PC-3 (cell line): ENCODE data around the gene MEP1B.

Experiments
- CTCF ChIP-seq: fragments of 300-600 bp; sonication (generic); conservative IDR thresholded peaks from 2 replicates; pipeline ENCODE4 v1.5.1; 2017; ENCODE audit warnings: antibody characterized with exemption, low read depth, mild to moderate bottlenecking, low read length
- EZH2 ChIP-seq: fragments of 300-600 bp; sonication (generic); IDR thresholded peaks from one replicate; pipeline ENCODE4 v1.6.1; 2017; ENCODE audit warnings: antibody characterized with exemption, mild to moderate bottlenecking, low read length; ENCODE audit not compliant: unreplicated experiment
- EZH2phosphoT487 ChIP-seq: fragments of 300-600 bp; sonication (generic); IDR thresholded peaks from 2 replicates; pipeline ENCODE4 v1.6.1; 2018; ENCODE audit warnings: mild to moderate bottlenecking, antibody characterized with exemption, low read length, borderline replicate concordance

- TF ChIP-seq CTCF: no peak
- TF ChIP-seq EZH2phosphoT487: no peak
- no peak for TF ChIP-seq EZH2
These were observed 10.9 kb downstream of the MEP1B start for GRCh38 chr18:32200766-32201165.
